Islet precursor cell (in vitro differentiated cells): Measurements from ENCODE around the gene PYURF.

Source experiments
- DNase-seq: peaks from one replicate; pipeline ENCODE4 v3.0.0-alpha.2; 2018

Gene PYURF

DNA sequence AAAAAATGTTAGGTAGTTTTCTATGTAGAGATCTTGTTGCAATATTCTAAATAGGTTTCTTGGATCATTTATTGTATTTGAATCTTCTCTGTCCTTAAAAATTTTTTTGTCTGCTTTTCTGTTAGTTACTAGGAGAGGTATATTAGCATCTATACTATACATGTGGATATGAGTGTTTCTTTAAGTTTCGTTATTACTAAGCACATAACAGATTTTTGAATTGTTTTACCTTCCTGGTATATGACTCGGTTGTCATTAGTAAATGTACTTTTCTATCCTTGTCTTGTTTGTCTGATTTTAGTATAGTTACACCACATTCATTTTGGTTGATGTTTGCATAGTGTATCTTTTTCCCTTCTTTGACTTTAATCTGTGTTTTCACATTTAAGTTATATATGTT is 20.2 kb downstream of the PYURF start:
- no peak for DNase-seq

DNA sequence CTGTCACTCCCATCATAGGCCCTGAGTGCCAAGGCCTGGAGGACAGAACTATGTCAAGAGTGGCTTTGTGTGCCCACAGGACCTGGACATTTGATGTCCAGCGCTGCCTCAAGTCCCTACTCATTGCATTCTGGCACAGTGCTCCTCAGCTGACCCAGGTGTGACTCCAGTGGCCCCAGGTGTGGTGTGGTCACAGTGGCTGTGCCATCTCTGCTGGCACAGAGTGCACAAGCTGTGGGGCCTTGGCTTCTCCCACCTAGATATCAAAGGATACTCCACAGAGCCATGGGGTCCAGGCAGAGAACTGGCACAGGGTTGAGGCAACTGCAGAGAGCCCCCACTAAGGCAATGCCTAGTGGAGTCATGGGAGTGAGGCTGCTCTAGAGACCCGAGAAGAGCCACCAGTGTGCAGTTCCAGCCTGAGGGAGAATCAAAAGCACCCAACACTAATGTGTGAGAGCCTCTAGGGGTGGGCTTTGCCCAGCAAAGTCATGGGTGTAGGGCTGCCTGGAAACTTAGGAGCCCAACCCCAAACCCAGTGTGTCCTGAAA is 25.6 kb downstream of the PYURF start:
- DNase-seq: no peak

DNA sequence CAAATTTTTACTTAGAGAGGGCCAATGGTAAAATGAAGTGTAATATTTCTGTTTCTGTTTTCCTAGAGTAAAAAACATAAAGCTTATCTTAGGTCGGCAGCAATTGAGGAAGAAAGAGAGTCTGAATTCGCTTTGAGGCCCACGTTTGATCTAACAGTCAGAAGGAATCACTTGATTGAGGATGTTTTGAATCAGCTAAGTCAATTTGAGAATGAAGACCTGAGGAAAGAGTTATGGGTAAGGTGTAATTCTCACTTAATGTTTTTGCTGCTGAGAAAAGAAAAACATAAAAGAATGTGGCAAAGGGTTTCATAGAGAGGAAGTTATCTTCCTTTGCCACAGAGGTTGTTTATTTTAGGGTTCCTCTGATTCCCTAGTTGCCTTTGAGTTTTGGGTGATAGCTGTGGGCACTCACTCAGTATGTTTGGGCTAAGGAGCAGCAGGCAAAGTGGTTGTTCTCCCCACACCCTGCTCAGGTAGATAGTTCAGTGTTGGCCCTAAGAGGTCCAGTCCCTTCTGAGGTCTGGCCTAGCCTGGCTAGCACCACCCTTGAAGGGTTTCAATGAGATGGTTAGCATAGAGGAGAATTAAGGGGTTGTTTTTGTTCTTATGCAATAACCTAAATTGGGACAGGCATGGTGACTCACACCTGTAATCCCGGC is 34.3 kb downstream of the PYURF start:
- DNase-seq: no peak

DNA sequence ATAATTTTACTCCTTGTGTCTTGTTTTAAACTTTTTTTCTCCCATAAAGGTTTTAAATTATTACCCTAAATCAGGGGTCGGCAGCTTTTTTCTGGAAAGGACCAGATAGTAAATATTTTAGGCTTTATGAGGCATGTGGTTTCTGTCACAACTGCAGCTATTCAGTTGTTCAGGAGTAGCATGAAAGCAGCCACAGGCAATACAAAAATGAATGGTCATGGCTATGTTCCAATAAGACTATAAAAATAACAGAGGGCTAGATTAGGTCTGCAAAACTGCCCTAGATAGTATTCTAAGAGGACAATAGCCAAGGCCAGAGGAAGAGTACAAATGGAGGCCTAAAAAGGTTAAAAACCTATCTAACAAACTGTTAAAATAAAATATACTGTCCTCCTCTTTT is 42.0 kb downstream of the PYURF start:
- DNase-seq: no peak

- no peak for DNase-seq
Measured at GRCh38 chr4:88478247-88478646, 45.3 kb downstream of the PYURF start.

DNA sequence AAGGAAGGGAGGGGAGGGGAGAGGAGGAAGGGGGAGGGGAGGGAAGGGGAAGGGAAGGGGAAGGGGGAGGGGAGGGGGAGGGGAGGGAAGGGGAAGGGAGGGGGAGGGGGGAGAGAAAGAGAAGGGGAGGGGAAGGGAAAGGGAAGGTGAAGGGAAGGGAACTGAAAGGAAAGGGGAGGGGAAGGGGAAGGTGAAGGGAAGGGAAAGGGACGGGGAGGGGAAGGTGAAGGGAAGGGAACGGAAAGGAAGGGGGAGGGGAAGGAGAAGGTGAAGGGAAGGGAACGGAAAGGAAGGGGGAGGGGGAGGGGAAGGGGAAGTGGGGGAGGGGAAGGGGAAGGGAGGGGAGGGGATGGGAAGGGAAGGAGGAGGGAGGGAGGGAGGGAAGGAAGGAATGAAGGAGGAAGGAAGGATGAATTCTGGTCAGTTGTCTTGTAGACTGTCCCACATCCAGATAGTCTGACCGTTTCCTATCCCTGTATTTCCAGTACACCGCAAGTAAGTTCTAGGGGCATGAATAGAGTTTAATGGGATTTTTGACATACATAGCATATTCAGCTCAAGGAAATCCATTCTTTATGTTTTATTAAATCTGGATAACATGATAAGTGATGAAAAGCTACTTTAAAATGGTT is 46.2 kb downstream of the PYURF start:
- no peak for DNase-seq
